SHP77 treated with DMSO at 0.1 percent for 48 hours (cell line): ENCODE measurements around the gene TEX261.

Experiments
- DNase-seq: peaks from one replicate; lab custom pipeline; 2025; lab: John Stamatoyannopoulos, UW

The TEX261 gene

GRCh38 chr2:70981866-70982810, 12.5 kb downstream of the TEX261 start:
- no peak for DNase-seq

- DNase-seq: no peak
Measured at GRCh38 chr2:70981421-70981820, 13.3 kb downstream of the TEX261 start.

GRCh38 chr2:70979626-70980025, 15.0 kb downstream of the TEX261 start:
- no peak for DNase-seq

- DNase-seq: no peak
Measured at GRCh38 chr2:70979180-70979488, 15.5 kb downstream of the TEX261 start.

- DNase-seq: no peak
Measured at GRCh38 chr2:70978341-70979179, 16.1 kb downstream of the TEX261 start, which contains the start of gene ANKRD53. Gene ANKRD53 (plus strand): TSS chr2:70978630. CDS start chr2:70978646, 16 bp downstream.

GRCh38 chr2:70977605-70978205, 17.0 kb downstream of the TEX261 start:
- no peak for DNase-seq

GRCh38 chr2:70975237-70975636, 19.4 kb downstream of the TEX261 start:
- DNase-seq: no peak

GRCh38 chr2:70974592-70974991, 20.1 kb downstream of the TEX261 start:
- DNase-seq: no peak

GRCh38 chr2:70967189-70967588, 27.5 kb downstream of the TEX261 start:
- DNase-seq: no peak

- no peak for DNase-seq
Measured at GRCh38 chr2:70966681-70967080, 28.0 kb downstream of the TEX261 start.

GRCh38 chr2:70965506-70965905, 29.2 kb downstream of the TEX261 start:
- DNase-seq: no peak

GRCh38 chr2:70964596-70965386, 29.9 kb downstream of the TEX261 start:
- no peak for DNase-seq

- DNase-seq: no peak
Measured at GRCh38 chr2:70964133-70964532, 30.5 kb downstream of the TEX261 start.

- no peak for DNase-seq
Measured at GRCh38 chr2:70962885-70963878, 31.5 kb downstream of the TEX261 start.

GRCh38 chr2:70962211-70962884, 32.3 kb downstream of the TEX261 start:
- DNase-seq: no peak

- DNase-seq: no peak
Measured at GRCh38 chr2:70961648-70961994, 33.1 kb downstream of the TEX261 start.

GRCh38 chr2:70960833-70961647, 33.6 kb downstream of the TEX261 start:
- no peak for DNase-seq

GRCh38 chr2:70959851-70960832, 34.5 kb downstream of the TEX261 start:
- DNase-seq: no peak
